Astrocyte (in vitro differentiated cells and primary cell): ENCODE data around the gene THAP5. TPM values are rescaled to one million over a fixed set of nuclear protein-coding genes. Genes with fewer than 3 reads are reported as not detected.

ENCODE experiments used
- DNase-seq: peaks from one replicate; pipeline ENCODE4 v3.0.0-alpha.2; 2010; ENCODE audit warnings: low read depth
- FAIRE-seq: peaks from 2 replicates; lab custom pipeline; 2011; peaks lifted over from hg19 to GRCh38; lab: Jason Lieb, UNC
- H2AFZ ChIP-seq: 2 replicates; pipeline ENCODE4 v1.6.0; 2012; ENCODE audit warnings: low read depth, low read length, inconsistent platforms
- H3K27ac ChIP-seq: 2 replicates; pipeline ENCODE4 v1.5.1; 2011; ENCODE audit warnings: low read depth, low read length, inconsistent platforms
- H3K27me3 ChIP-seq: 2 replicates; pipeline ENCODE4 v1.6.0; 2011; ENCODE audit warnings: low read length, inconsistent platforms; ENCODE audit not compliant: insufficient read depth
- H3K36me3 ChIP-seq: 2 replicates; pipeline ENCODE4 v1.5.1; 2011; ENCODE audit warnings: low read length, inconsistent platforms; ENCODE audit not compliant: insufficient read depth
- H3K4me1 ChIP-seq: 2 replicates; pipeline ENCODE4 v1.5.1; 2011; ENCODE audit warnings: low read length, inconsistent platforms; ENCODE audit not compliant: insufficient read depth
- H3K4me2 ChIP-seq: 2 replicates; pipeline ENCODE4 v1.6.0; 2012; ENCODE audit warnings: low read length, inconsistent platforms
- H3K4me3 ChIP-seq: 2 replicates; pipeline ENCODE4 v1.5.1; 2011; ENCODE audit warnings: low read depth, mild to moderate bottlenecking, low read length, inconsistent platforms; ENCODE audit not compliant: insufficient read depth
- H3K79me2 ChIP-seq: 2 replicates; pipeline ENCODE4 v1.6.0; 2012; ENCODE audit warnings: mild to moderate bottlenecking, low read length, inconsistent platforms; ENCODE audit not compliant: insufficient read depth
- H3K9ac ChIP-seq: 2 replicates; pipeline ENCODE4 v1.6.0; 2012; ENCODE audit warnings: mild to moderate bottlenecking, low read length, inconsistent platforms
- H3K9me3 ChIP-seq: 2 replicates; pipeline ENCODE4 v1.5.1; 2012; ENCODE audit warnings: low read depth, mild to moderate bottlenecking, low read length, inconsistent platforms; ENCODE audit not compliant: insufficient read depth
- H4K20me1 ChIP-seq: 2 replicates; pipeline ENCODE4 v1.6.0; 2012; ENCODE audit warnings: low read length, inconsistent platforms; ENCODE audit not compliant: insufficient read depth
- H3K27ac Mint-ChIP-seq: one replicate; pipeline ENCODE4 v1.8.0; 2021; ENCODE audit warnings: mild to moderate bottlenecking, mixed read lengths; ENCODE audit not compliant: unreplicated experiment
- H3K27me3 Mint-ChIP-seq: one replicate; pipeline ENCODE4 v1.8.0; 2021; ENCODE audit warnings: low read depth, mixed read lengths; ENCODE audit not compliant: unreplicated experiment
- H3K36me3 Mint-ChIP-seq: one replicate; pipeline ENCODE4 v1.8.0; 2021; ENCODE audit warnings: low read depth, mixed read lengths; ENCODE audit not compliant: unreplicated experiment
- H3K4me1 Mint-ChIP-seq: one replicate; pipeline ENCODE4 v1.8.0; 2021; ENCODE audit warnings: low read depth, mixed read lengths; ENCODE audit not compliant: unreplicated experiment
- H3K4me3 Mint-ChIP-seq: one replicate; pipeline ENCODE4 v1.8.0; 2021; ENCODE audit warnings: mild to moderate bottlenecking, moderate library complexity, mixed read lengths; ENCODE audit not compliant: unreplicated experiment
- H3K9me3 Mint-ChIP-seq: one replicate; pipeline ENCODE4 v1.8.0; 2021; ENCODE audit warnings: mild to moderate bottlenecking, mixed read lengths; ENCODE audit not compliant: unreplicated experiment
- CTCF ChIP-seq: IDR thresholded peaks from 2 replicates; pipeline ENCODE4 v1.5.1; 2011; ENCODE audit warnings: low read depth, mild to moderate bottlenecking, inconsistent platforms, low read length, moderate library complexity; ENCODE audit not compliant: insufficient read depth
- EZH2 ChIP-seq: IDR thresholded peaks from 2 replicates; pipeline ENCODE4 v1.6.1; 2012; ENCODE audit warnings: mild to moderate bottlenecking, low read length, inconsistent platforms; ENCODE audit not compliant: insufficient read depth
- total RNA-seq: library from RNA; stranded (reverse); gene quantifications from 2 replicates; pipeline ENCODE4 v1.2.1, GENCODE V29; 2021

The THAP5 gene
- total RNA-seq, 1 donor from 2014 or later: 18.8 TPM

- Histone ChIP-seq H3K27ac (peak within 1 kb of the TSS; percentile 95), H2AFZ (peak within 1 kb of the TSS; percentile 89), H3K36me3 (no peaks in the 10 kb centered on the region), H3K4me3 (peak within 1 kb of the TSS; percentile 91), H3K9me3 (no peaks in the 10 kb centered on the region), H3K4me1 (peaks cover 10% of the 10 kb centered on the region), H3K79me2 (peaks cover 39% of the 10 kb centered on the region), H3K4me2 (peak within 1 kb of the TSS; percentile 89), H3K9ac (peak within 1 kb of the TSS; percentile 92), H3K27me3 (no peaks in the 10 kb centered on the region), H4K20me1 (peaks cover 19% of the 10 kb centered on the region)
- DNase-seq: peak; percentile 99
- Mint-ChIP-seq H3K27me3 (no peaks in the 10 kb centered on the region), H3K4me3 (peak within 1 kb of the TSS; percentile 98), H3K36me3 (peaks cover 2% of the 10 kb centered on the region), H3K4me1 (peaks cover 20% of the 10 kb centered on the region), H3K27ac (peak within 1 kb of the TSS; percentile 97), H3K9me3 (no peaks in the 10 kb centered on the region)
- TF ChIP-seq CTCF (no peak), EZH2 (no peak)
- no peak for FAIRE-seq
Measured at GRCh38 chr7:108525985-108526767, 43.3 kb downstream of the THAP5 start, which contains the start of gene PNPLA8. Gene PNPLA8, minus strand, starts transcription at chr7:108526135. Its CDS starts 10,644 bp downstream, at chr7:108515491.

GRCh38 chr7:108525327-108525984 is 44.0 kb downstream of the THAP5 start:
- H3K27ac Mint-ChIP-seq: peak overlapping the region; percentile 97

More at GRCh38 chr7:108525327-108525984, 44.0 kb downstream of the THAP5 start:
- H3K4me2 ChIP-seq: peak overlapping the region; percentile 89
- TF ChIP-seq CTCF (no peak), EZH2 (no peak)
- peaks cover 10% of the 10 kb centered on the region for H3K4me1 ChIP-seq
- Mint-ChIP-seq H3K27me3 (no peaks in the 10 kb centered on the region), H3K4me1 (peaks cover 20% of the 10 kb centered on the region), H3K4me3 (peak overlapping the region; percentile 98), H3K9me3 (no peaks in the 10 kb centered on the region), H3K36me3 (peaks cover 2% of the 10 kb centered on the region)
- DNase-seq: peak; percentile 77
- H3K36me3 ChIP-seq: no peaks in the 10 kb centered on the region
- no peaks in the 10 kb centered on the region for H3K27me3 ChIP-seq
- H3K9ac ChIP-seq: peak overlapping the region; percentile 92
- H3K9me3 ChIP-seq: no peaks in the 10 kb centered on the region
- FAIRE-seq: no peak
- peak overlapping the region; percentile 95 for H3K27ac ChIP-seq
- peak overlapping the region; percentile 89 for H2AFZ ChIP-seq
- peak overlapping the region; percentile 91 for H3K4me3 ChIP-seq
- H3K79me2 ChIP-seq: peaks cover 44% of the 10 kb centered on the region
- H4K20me1 ChIP-seq: peaks cover 23% of the 10 kb centered on the region
